Hepatocyte (in vitro differentiated cells): Measurements from ENCODE around the gene NCKAP5L.

ENCODE experiments used
- CTCF ChIP-seq: fragments of 200-600 bp; sonication (generic); IDR thresholded peaks from 2 replicates; pipeline ENCODE4 v1.5.1; 2016; ENCODE audit warnings: antibody characterized with exemption, mild to moderate bottlenecking; ENCODE audit not compliant: poor library complexity
- EZH2 ChIP-seq: fragments of 200-600 bp; sonication (generic); IDR thresholded peaks from 2 replicates; pipeline ENCODE4 v1.6.1; 2016; ENCODE audit warnings: antibody characterized with exemption, mild to moderate bottlenecking, borderline replicate concordance

GRCh38 chr12:49825360-49825970, 2.7 kb downstream of the NCKAP5L start:
- TF ChIP-seq CTCF (no peak), EZH2 (no peak)
